Measurements from ENCODE around the gene SMPD4.
"Not testable (repeated sequence)": the region's sequence is repeated elsewhere in the genome, so short reads cannot be mapped to it uniquely, and the experiment has no call there.

Gene SMPD4

DNA sequence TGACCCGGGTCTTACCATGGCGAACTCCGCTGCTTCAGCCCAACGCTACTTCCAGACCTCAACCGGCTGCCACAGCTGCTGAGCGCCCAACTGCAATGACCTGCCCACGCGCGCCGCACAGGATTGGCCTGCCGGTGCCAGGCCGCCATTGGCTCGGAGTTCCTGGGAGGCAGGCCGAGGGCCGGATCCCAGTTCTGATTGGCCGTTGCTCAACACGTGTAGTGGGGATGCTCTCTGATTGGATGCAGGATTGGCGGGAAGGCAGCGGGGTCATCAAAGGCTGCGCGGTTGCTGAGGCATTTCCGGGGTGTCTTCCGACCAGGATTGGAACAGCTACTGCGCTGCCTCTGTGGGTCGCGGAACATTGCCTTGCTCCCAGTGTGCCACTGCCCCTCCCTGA is 16.9 kb upstream of the SMPD4 start, which contains the start of gene TUBA3E:
Gene TUBA3E, minus strand, starts transcription at position 97 of the 400 bp plus-strand sequence. Its CDS starts 79 bp downstream, at position 18.
- TF ChIP-seq, protein P1, sequence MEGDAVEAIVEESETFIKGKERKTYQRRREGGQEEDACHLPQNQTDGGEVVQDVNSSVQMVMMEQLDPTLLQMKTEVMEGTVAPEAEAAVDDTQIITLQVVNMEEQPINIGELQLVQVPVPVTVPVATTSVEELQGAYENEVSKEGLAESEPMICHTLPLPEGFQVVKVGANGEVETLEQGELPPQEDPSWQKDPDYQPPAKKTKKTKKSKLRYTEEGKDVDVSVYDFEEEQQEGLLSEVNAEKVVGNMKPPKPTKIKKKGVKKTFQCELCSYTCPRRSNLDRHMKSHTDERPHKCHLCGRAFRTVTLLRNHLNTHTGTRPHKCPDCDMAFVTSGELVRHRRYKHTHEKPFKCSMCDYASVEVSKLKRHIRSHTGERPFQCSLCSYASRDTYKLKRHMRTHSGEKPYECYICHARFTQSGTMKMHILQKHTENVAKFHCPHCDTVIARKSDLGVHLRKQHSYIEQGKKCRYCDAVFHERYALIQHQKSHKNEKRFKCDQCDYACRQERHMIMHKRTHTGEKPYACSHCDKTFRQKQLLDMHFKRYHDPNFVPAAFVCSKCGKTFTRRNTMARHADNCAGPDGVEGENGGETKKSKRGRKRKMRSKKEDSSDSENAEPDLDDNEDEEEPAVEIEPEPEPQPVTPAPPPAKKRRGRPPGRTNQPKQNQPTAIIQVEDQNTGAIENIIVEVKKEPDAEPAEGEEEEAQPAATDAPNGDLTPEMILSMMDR (IDR thresholded peaks at IDR 0.05; ENCODE audit: low read length, missing control alignments), result no peak
- DNase-seq (ENCODE audit: low read depth), result no peak
- H3K4me3 ChIP-seq (replicated peaks; ENCODE audit: low read depth, low read length), result no peak within 1 kb of the TSS

DNA sequence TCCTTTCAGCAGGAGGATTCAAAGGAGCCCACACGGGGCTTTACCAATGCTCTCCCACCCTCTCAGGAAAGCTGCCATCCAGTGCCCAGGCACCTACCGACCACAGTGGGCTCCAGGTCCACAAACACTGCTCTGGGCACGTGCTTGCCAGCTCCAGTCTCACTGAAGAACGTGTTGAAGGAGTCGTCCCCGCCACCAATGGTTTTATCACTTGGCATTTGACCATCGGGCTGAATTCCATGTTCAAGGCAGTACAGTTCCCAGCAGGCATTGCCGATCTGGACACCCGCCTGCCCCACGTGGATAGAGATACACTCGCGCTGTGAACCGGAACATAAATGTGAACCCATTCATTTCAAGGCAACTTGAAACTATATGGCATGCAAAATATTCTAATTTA is 14.7 kb upstream of the SMPD4 start:
- not testable (repeated sequence) for DNase-seq (ENCODE audit: low read depth); H3K4me3 ChIP-seq (replicated peaks; ENCODE audit: low read depth, low read length)

DNA sequence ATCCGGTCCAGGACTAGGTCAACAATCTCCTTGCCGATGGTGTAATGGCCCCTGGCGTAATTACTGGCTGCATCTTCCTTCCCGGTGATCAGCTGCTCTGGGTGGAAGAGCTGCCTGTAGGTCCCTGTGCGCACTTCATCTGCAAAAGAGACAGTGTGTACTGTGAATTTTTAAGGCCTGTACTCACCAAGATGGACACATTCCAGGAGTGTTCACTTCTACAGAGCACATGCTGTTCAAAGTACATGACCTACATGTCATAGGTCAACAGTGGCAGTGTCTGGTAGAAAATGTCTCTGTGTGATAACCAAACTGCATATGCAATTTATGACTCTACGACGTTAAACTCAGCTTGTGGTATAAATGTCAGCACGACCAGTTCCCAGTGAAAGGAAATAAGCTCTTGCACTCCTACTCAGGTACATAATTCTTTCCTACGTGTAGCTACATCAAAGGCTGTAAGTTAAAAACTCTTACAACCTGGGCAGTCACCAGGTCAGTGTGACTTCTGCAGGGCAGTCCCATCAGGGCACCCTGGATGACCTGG is 13.8 kb upstream of the SMPD4 start:
- DNase-seq (ENCODE audit: low read depth); H3K4me3 ChIP-seq (replicated peaks; ENCODE audit: low read depth, low read length): not testable (repeated sequence)

DNA sequence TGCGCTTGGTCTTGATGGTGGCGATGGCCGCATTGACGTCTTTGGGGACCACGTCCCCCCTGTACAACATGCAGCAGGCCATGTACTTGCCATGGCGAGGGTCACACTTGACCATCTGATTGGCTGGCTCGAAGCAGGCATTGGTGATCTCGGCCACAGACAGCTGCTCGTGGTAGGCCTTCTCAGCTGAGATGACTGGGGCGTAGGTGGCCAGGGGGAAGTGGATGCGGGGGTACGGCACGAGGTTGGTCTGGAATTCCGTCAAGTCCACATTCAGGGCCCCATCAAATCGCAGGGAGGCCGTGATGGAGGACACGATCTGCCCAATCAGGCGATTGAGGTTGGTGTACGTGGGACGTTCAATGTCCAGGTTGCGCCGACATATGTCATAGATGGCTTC is 12.4 kb upstream of the SMPD4 start:
- not testable (repeated sequence) for H3K4me3 ChIP-seq (replicated peaks; ENCODE audit: low read depth, low read length); DNase-seq (ENCODE audit: low read depth)

DNA sequence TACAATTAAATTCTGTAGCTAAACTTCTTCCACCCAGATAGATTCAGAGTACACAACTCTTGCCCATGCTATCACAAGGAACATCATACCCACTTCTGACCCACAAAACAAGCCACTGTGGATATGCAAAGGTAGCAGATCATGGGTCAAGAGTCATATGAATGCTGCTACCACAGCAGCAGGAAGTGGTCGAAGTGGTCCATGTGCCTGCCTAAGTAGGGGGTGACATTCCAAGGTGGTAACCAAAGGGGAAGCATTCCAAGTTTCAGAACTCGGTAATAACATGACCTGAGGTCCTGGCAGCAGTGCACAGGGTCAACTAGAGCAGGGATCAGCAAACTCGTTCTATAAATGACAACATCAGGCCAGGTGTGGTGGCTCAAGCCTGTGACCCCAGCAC is 11.0 kb upstream of the SMPD4 start:
- DNase-seq (ENCODE audit: low read depth); H3K4me3 ChIP-seq (replicated peaks; ENCODE audit: low read depth, low read length): not testable (repeated sequence)

DNA sequence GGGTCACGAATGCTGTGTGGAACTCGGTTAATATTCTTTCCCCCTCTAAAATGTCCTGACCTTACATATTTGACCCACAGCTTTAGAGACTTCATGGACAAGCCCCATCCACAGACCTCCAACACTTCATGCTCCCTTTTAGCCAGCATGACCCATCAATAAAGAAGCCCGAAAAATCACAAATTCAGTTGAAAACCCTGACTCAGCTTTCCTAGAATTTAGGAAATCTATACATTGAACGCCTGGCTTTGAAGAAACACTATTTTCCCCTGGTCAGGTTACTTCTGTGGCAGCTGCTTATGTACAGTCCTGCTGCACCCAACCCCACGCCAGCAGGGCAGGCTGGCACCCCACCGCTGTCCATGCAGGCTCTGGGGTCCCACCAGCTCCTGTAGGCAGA is 9.9 kb upstream of the SMPD4 start:
- H3K4me3 ChIP-seq (replicated peaks; ENCODE audit: low read depth, low read length); DNase-seq (ENCODE audit: low read depth): not testable (repeated sequence)

DNA sequence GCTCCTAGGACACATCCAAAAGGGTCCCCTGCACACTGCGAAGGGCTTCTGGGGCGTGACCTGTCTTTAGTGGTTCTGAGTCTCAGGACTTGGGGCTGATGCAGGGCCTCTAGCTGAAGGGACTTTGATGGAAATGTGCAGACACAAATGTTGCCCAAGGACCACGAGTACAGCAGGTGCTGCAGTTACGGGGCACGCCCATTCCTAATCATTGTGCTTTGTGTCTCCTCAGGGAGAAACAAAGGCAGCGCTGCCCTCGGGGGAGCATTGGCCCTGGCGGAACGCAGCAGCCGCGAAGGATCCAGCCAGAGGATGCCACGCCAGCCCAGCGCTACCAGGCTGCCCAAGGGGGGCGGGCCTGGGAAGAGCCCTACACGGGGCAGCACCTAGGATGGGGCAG is 8.8 kb upstream of the SMPD4 start:
- DNase-seq (ENCODE audit: low read depth), result no peak
- H3K4me3 ChIP-seq (replicated peaks; ENCODE audit: low read depth, low read length), result no peak overlapping the region
- TF ChIP-seq, protein P1 (IDR thresholded peaks at IDR 0.05; ENCODE audit: low read length, missing control alignments), result no peak

DNA sequence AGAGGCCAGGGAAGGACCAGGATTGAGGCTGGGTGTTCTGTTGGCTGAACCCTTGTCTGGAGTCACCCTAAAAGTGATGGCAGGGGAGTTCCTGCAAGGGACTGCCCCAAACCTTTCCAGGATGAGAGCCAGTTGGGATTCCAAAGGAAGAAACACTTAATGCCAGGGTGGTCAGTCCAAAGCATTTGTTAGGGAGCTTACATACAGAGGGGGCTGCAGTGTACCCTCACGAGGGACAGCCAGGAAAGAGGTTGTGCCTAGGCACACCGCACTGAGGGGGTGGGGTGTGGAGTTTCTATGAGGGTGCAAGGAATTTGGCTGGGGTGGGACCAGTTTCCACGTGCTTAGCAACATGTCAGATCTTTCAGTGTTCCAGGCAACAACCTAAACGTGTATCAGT is 7.6 kb upstream of the SMPD4 start:
- DNase-seq (ENCODE audit: low read depth); H3K4me3 ChIP-seq (replicated peaks; ENCODE audit: low read depth, low read length): not testable (repeated sequence)

DNA sequence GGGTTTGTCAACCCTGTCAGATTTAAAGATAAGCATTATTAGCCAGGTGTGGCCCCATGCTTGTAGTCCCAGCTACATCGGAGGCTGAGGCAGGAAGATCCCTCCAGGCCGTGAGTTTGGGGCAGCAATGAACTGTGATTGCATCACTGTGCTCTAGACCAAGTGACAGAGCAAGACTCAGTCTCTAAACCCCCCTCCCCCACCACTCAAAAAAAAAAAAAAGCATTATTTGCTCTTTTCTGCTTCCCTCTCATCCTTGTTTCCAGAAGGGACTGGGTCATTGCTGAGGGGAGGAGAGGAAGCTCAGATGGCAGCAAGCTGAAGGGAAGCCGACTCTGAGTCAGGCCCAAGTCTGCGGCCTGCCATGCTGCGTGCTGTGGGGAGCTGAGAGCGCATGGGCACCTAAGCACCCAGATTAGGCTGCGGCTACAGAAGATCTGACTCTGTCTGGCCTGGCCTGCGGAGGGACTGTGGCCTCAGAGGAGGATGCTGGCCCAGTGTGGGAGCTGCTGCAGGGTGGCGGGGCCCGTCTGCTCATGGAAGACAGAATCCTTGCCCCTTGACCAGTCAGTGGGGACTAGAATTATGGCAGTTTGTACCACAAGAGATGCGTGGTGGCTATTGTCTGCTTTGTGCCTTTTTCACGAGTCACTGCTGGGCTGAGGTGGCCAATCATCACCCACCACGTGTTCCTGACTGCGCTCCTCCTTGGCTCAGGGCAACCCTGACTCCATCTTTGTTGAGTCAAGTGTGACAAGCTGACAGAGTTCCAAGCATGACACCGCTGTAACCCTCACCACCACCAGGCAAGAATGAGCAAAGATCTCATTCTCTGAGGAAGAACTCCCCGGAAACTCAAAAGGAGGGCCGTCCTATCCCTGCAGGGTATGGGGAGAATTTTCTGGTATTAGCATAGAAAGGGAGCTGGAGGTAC is 6.7 kb upstream of the SMPD4 start:
- not testable (repeated sequence) for DNase-seq (ENCODE audit: low read depth); H3K4me3 ChIP-seq (replicated peaks; ENCODE audit: low read depth, low read length)

DNA sequence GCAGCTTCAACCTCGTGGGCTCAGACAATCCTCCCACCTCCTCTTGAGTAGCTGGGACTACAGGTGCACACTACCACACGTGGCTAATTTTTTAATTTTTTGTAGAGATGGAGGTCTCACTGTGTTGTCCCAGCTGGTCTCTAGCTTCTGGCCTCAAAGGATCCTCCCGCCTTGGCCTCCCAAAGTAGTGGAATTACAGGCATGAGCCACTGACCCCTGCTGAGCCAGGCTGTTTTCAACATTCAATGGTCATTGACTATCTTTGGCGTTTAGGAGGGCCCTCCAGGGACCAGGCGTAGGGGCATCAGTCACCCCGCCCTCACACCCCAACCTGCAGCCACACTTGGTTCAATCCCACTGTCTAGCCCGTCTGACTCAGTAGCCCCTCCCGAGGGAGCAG is 5.9 kb upstream of the SMPD4 start:
- TF ChIP-seq, protein P1 (IDR thresholded peaks at IDR 0.05; ENCODE audit: low read length, missing control alignments), result no peak
- no peak for DNase-seq (ENCODE audit: low read depth)
- H3K4me3 ChIP-seq (replicated peaks; ENCODE audit: low read depth, low read length), result no peak overlapping the region

DNA sequence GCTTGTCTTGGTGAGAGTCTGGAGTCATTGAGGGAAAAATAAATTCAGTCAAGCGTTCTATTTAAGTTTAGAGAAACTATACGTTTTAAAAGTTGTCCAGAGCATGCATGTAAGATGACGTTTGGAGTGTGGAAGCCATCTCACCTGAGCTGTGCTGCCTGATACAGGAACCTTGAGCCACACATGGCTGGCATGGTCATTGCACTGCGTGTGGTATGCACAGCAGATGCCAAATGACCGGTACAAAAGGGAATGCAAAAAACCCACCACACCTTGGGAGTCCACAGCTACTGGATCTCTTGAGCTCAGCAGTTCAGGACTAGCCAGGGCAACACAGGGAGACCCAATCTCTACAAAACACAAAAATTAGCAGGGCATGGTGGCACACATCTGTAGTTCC is 5.0 kb upstream of the SMPD4 start:
- no peak overlapping the region for H3K4me3 ChIP-seq (replicated peaks; ENCODE audit: low read depth, low read length)
- no peak for DNase-seq (ENCODE audit: low read depth)
- TF ChIP-seq, protein P1 (IDR thresholded peaks at IDR 0.05; ENCODE audit: low read length, missing control alignments), result no peak
